GM12892 (cell line): ENCODE results near the gene TMC4. TPM values are rescaled to one million over a fixed set of nuclear protein-coding genes. Genes with fewer than 3 reads are reported as not detected.
"Not testable (repeated sequence)": the region's sequence is repeated elsewhere in the genome, so short reads cannot be mapped to it uniquely, and the experiment has no call there.

Source experiments
- DNase-seq: peaks from one replicate; pipeline ENCODE4 v3.0.0; 2011; ENCODE audit not compliant: insufficient read length
- FAIRE-seq: peaks from 2 replicates; lab custom pipeline; 2011; peaks lifted over from hg19 to GRCh38; lab: Jason Lieb, UNC
- POLR2A ChIP-seq: IDR thresholded peaks from 2 replicates; pipeline ENCODE4 v1.6.1; 2011; ENCODE audit warnings: low read depth, low read length, control low read depth
- POLR2AphosphoS5 ChIP-seq: IDR thresholded peaks from 2 replicates; pipeline ENCODE4 v1.6.1; 2011; ENCODE audit warnings: low read depth, low read length, control low read depth
- TAF1 ChIP-seq: IDR thresholded peaks from 2 replicates; pipeline ENCODE4 v1.6.1; 2011; ENCODE audit warnings: low read depth, mild to moderate bottlenecking, control low read depth, low read length, borderline replicate concordance
- polyA plus RNA-seq: library from polyadenylated mRNA; unstranded; fragments of >200 nt; gene quantifications from one replicate; pipeline ENCODE4 v1.2.1, GENCODE V29; 2012; ENCODE audit warnings: missing spikeins, inconsistent platforms; ENCODE audit not compliant: missing spikeins

The TMC4 gene, protein sequence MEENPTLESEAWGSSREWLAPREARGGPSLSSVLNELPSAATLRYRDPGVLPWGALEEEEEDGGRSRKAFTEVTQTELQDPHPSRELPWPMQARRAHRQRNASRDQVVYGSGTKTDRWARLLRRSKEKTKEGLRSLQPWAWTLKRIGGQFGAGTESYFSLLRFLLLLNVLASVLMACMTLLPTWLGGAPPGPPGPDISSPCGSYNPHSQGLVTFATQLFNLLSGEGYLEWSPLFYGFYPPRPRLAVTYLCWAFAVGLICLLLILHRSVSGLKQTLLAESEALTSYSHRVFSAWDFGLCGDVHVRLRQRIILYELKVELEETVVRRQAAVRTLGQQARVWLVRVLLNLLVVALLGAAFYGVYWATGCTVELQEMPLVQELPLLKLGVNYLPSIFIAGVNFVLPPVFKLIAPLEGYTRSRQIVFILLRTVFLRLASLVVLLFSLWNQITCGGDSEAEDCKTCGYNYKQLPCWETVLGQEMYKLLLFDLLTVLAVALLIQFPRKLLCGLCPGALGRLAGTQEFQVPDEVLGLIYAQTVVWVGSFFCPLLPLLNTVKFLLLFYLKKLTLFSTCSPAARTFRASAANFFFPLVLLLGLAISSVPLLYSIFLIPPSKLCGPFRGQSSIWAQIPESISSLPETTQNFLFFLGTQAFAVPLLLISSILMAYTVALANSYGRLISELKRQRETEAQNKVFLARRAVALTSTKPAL
- polyA plus RNA-seq: 0.42 TPM

- no peak for TF ChIP-seq TAF1
- TF ChIP-seq POLR2A: no peak
- no peak for DNase-seq
- FAIRE-seq: no peak
These were observed at the start of gene TMC4 for GRCh38 chr19:54172471-54173358. Gene TMC4, minus strand, starts transcription at chr19:54173160. Its CDS starts 43 bp downstream, at chr19:54173117.

- not testable (repeated sequence) for FAIRE-seq, DNase-seq
These were observed 49.0 kb upstream of the TMC4 start for GRCh38 chr19:54221947-54222346.

DNA sequence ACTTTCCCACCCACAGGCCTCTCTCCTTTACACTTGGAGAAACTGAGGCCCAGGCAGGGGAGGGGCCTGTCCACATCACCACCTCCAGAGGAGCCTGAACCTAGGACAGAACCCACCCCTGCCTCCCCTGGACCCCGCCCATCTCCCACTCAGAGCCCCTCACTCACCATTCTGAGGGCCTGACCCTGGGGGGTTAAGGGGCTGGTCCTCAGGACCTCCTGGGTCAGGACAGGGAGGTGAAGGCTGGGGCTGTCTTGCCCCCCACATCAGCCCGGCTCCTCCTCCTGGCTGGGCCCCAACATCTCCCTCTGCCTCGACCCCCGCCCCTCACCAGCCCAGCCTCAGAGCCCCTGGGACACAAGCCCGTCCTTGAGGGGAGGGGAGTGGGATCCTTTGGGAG is 46.7 kb upstream of the TMC4 start:
- DNase-seq, FAIRE-seq: not testable (repeated sequence)

DNA sequence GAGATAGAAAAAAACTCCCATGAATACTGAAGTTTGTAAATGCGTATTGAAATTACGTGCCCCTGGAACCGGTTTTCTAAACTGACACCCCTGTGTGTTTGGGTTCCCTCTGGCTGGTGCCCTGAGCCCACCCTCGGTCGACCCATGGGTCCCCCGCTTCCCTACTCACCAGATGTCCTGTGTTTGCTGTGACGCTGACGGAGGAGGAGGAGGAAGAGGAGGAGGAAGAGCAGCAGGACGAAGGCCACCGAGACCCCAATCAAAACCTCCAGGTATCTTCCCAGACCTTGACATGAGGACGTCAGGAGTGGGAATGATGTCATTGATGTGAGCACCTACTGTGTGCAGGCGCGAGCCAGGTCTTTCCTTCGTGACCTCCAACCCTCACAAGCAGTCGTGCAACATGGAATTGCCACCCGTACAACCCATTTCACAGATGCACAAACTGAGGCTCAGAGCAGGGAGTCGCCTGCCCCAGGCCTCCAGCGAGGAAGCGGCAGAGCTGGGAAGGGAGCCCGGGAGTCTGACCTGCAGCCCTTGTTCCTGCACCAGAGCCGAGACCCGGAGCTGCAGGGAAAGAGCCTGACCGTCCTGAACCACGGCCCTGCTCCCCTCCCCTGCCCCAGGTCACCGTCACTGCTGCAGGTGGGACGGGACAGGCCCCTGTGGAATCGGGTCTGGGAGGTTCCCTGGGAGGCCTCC is 46.2 kb upstream of the TMC4 start:
- FAIRE-seq (no peak), DNase-seq (no peak)
- TF ChIP-seq POLR2A (no peak), POLR2AphosphoS5 (no peak), TAF1 (no peak)

DNA sequence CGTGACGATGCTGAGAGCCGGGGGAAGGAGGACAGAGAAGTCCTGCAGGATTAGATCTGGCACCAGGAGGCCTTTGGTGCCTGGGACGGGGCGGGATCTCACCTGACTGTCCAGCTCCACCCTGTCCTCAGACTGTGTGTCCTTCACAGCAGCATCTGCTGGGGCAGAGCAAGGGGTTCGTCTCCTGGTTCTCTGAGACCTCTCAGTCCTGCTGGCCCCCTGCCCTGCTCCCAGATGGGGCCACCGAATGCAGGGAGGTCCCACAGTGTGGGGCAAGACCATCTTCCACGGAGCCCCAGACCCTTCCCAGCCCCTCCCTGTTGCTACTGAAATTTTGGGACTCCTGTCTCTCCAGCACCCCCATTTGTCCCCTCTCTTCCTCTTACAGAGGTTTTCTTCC is 45.3 kb upstream of the TMC4 start:
- FAIRE-seq: no peak
- DNase-seq: no peak
- TF ChIP-seq POLR2A (no peak), TAF1 (no peak), POLR2AphosphoS5 (no peak)

DNA sequence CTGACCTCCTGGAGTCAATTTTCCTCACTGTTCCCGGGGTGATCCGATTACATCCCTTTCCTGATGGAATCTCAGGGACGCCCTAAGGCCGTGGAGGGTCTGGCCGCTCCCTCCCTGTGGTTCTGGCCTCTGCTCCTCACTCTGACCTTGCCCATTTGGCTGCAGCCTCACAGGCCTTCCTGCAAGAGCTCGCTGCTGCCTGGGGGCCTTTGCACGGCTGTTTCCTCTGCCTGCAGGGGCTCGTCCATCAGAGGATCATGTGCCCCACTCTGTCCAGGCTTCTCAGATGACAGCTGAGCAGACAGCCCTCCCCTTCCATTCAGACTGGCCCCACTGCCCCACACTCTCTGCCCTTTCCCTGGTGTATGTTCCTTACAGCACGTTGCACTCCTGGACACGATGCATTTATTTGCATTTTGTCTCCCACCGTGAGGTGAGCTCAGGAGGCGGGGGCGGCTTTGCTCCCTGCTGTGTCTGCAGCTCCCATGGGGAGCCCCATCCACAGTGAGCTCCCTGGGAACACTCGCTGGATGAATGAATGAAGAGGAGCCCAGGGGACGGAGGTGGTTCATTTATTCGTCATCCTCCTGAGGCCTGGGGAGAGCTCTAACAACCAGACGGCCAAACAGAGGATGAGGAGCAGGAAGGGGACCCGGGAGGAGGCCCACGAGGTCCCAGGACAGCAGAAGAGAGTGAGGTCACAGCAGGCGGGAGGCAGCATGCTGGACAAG is 44.7 kb upstream of the TMC4 start:
- FAIRE-seq, DNase-seq: not testable (repeated sequence)

DNA sequence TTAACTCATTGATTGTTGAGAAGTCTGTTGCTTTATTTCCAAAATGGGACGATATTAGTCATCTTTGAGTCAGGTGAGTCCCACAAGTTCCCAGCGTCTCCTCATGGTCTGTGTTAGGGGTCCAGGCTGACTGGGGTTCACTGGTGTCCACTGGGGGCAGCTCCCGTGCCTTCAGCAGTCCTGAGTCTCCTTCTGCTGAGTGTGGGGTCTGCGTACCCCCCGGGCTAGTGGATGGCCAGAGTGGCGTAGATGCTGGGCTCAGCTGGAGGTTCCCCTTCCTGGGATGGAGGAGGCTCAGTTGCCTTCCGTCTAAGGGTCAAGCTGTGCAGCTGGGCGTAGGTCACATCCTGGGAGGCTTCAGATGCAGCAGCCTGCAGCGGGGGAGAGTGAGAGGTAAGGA is 43.9 kb upstream of the TMC4 start:
- DNase-seq (no peak), FAIRE-seq (no peak)
- no peak for TF ChIP-seq POLR2A
- no peak for TF ChIP-seq POLR2AphosphoS5
- no peak for TF ChIP-seq TAF1

- FAIRE-seq: not testable (repeated sequence)
These were observed 41.8 kb upstream of the TMC4 start for GRCh38 chr19:54214734-54215133.

DNA sequence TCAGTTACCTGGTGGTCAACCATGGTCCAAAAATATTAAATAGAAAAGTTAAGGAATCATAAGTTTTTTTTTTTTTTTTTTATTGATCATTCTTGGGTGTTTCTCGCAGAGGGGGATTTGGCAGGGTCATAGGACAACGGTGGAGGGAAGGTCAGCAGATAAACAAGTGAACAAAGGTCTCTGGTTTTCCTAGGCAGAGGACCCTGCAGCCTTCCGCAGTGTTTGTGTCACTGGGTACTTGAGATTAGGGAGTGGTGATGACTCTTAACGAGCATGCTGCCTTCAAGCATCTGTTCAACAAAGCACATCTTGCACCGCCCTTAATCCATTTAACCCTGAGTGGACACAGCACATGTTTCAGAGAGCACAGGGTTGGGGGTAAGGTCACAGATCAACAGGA is 41.3 kb upstream of the TMC4 start:
- not testable (repeated sequence) for FAIRE-seq, DNase-seq

More at GRCh38 chr19:54214734-54215133, 41.8 kb upstream of the TMC4 start:
- DNase-seq: not testable (repeated sequence)

- DNase-seq (no peak), FAIRE-seq (no peak)
- TF ChIP-seq POLR2A (no peak), TAF1 (no peak), POLR2AphosphoS5 (no peak)
These were observed 38.3 kb upstream of the TMC4 start for GRCh38 chr19:54211235-54211634.

DNA sequence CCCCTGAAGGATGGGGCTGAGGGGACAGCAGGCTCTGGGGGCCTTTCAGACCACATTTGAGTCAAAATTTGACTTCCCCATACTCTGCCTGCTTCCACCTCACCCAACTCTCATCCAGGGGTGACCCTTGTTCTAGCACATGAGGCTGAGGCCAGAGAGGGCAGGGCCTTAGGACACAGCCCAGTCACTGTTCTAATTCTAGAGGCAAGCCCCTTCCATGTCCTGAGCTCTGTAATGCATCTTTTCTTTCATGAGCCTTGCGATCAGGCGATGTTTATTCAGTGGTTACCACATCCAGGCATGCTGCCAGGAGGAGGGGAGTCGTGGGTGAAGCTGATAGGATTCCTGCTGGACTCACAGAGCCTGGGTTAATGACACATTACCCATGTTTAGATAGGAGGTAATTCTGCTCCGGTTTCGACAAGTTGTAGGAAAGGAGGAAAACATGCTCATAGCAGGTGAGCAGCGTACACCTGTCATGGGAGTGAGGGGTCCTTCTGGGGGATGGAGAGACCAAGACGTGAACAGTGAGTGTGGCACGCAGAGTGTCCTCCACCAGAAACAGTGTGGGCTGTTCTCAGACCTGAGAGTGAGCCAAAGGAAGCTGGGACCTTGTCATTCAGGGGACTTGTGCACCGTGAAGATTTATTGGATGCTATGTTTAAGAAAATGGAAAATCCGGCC is 37.0 kb upstream of the TMC4 start:
- no peak for FAIRE-seq
- TF ChIP-seq TAF1 (no peak), POLR2AphosphoS5 (no peak; the same call in 1 of the 2 replicates), POLR2A (no peak)
- no peak for DNase-seq
